Thymus (tissue), 11 donors: ENCODE results near the gene DHRS7B. TPM values are rescaled to one million over a fixed set of nuclear protein-coding genes. Genes with fewer than 3 reads are reported as not detected.
"Not testable (repeated sequence)": the region's sequence is repeated elsewhere in the genome, so short reads cannot be mapped to it uniquely, and the experiment has no call there.

ENCODE experiments used
- DNase-seq, 9 donors: peaks; one replicate each; pipeline ENCODE4 v3.0.0-alpha.2; 2013; ENCODE audit warnings: low spot score in 9 of 9, low read depth in 6 of 9, missing footprints in 1 of 9
- H3K27ac ChIP-seq, 2 donors: one replicate each; pipeline ENCODE4 v1.5.1; 2013; ENCODE audit warnings: control low read depth in 1 of 2, low read depth in 1 of 2, low read length in 1 of 2, mild to moderate bottlenecking in 1 of 2, moderate library complexity in 1 of 2
- H3K27me3 ChIP-seq, 2 donors: one replicate each; pipeline ENCODE4 v1.5.1; 2013; ENCODE audit warnings: low read length in 1 of 2; ENCODE audit not compliant: control insufficient read depth in 2 of 2, insufficient read depth in 1 of 2
- H3K36me3 ChIP-seq, 2 donors: one replicate each; pipeline ENCODE4 v1.5.1; 2013; ENCODE audit warnings: low read length in 1 of 2, mild to moderate bottlenecking in 1 of 2, moderate library complexity in 1 of 2; ENCODE audit not compliant: control insufficient read depth in 2 of 2, insufficient read depth in 2 of 2
- H3K4me1 ChIP-seq, 2 donors: one replicate each; pipeline ENCODE4 v1.5.1; 2013; ENCODE audit warnings: low read length in 2 of 2; ENCODE audit not compliant: control insufficient read depth in 2 of 2, insufficient read depth in 2 of 2
- H3K4me3 ChIP-seq, 2 donors: one replicate each; pipeline ENCODE4 v1.5.1; 2013; ENCODE audit warnings: low read length in 2 of 2, control low read depth in 1 of 2, mild to moderate bottlenecking in 1 of 2
- H3K9me3 ChIP-seq, 2 donors: one replicate each; pipeline ENCODE4 v1.5.1; 2013; ENCODE audit warnings: low read length in 1 of 2, mild to moderate bottlenecking in 1 of 2; ENCODE audit not compliant: control insufficient read depth in 2 of 2, insufficient read depth in 1 of 2
- WGBS: extraction: QIAGEN DNeasy Blood & Tissue Kit; methylation state at CpG from one replicate; pipeline ENCODE4 v1.1.7; 2013; 5-methylcytosine and 5-hydroxymethylcytosine counted together
- polyA plus RNA-seq: library from polyadenylated mRNA; stranded (reverse); fragments of 200-250 nt; gene quantifications from one replicate; pipeline ENCODE4 v1.2.3, GENCODE V29; 2013
- total RNA-seq: library from RNA; stranded (reverse); fragments of 120-200 nt; gene quantifications from one replicate; pipeline ENCODE4 v1.2.4, GENCODE V29; 2013
- donor health status: healthy.

The DHRS7B gene
- total and polyA plus RNA-seq, 2 donors: 17.5 to 22.8 TPM

DNA sequence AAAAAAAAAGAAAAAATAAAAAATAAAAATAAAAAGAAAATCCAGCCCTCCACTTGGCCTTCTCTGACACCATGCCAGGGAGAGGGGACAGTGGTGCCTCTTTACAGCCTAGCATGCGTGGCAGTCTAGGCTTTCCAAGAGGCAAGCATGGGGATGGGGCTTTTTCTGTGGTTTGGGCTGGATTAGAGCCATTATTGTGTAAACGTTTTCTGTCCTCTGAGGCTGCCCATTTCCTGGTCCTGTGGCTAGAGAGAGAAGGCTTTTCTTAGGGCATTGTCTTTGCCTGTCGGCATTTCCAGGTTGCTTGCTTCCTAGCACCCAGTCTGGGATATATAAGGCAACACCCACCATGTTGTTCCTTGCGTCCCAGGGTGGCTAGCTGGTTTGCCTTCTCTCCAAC lies 2.7 kb upstream of the DHRS7B start:
- Histone ChIP-seq H3K27ac (no peak overlapping the region), H3K9me3 (no peaks in the 10 kb centered on the region), H3K4me1 (peaks cover 3 to 6% of the 10 kb centered on the region in 2 donors), H3K4me3 (no peak overlapping the region), H3K36me3 (no peaks in the 10 kb centered on the region), H3K27me3 (peaks cover 2 to 3% of the 10 kb centered on the region in 2 donors)
- no peak for DNase-seq
- 71% methylated on average over 4 of the region's 4 CpGs for WGBS

GRCh38 chr17:21124517-21124916 lies 2.2 kb upstream of the DHRS7B start:
- DNase-seq, H3K36me3 ChIP-seq, H3K27ac ChIP-seq, H3K27me3 ChIP-seq, H3K4me3 ChIP-seq, H3K4me1 ChIP-seq, H3K9me3 ChIP-seq: not testable (repeated sequence)
- whole genome bisulfite sequencing: 94% methylated on average over 4 of the region's 4 CpGs

DNA sequence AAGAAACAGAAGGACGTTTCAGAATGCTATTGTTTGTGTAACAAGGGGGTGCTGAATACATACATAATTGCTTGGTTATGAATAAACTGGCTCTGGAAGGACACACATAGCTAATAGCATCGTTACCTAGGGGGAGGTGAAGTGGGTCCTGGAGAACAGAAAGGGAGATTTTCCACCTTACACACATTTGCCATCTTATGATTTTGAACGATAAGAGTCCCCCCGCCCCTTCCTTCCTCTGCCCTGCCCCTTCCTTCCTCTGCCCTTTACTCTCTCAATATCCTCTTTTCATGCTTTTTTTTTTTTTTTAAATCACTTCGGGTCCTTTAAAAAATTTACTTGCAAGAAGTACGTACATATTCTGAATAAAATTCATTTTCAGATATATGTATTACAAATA lies 902 bp upstream of the DHRS7B start:
- H3K27me3 ChIP-seq: no peaks in the 10 kb centered on the region
- H3K4me3 ChIP-seq: peak overlapping the region; percentile 69 to 90
- no peaks in the 10 kb centered on the region for H3K9me3 ChIP-seq
- peak in 6 of 9 donors; percentile 16 to 66 (median 36) for DNase-seq
- 6% methylated on average over 6 of the region's 6 CpGs for WGBS
- peaks cover 3 to 6% of the 10 kb centered on the region in 2 donors for H3K4me1 ChIP-seq
- H3K27ac ChIP-seq: peak overlapping the region; percentile 31 to 86
- H3K36me3 ChIP-seq: no peaks in the 10 kb centered on the region

DNA sequence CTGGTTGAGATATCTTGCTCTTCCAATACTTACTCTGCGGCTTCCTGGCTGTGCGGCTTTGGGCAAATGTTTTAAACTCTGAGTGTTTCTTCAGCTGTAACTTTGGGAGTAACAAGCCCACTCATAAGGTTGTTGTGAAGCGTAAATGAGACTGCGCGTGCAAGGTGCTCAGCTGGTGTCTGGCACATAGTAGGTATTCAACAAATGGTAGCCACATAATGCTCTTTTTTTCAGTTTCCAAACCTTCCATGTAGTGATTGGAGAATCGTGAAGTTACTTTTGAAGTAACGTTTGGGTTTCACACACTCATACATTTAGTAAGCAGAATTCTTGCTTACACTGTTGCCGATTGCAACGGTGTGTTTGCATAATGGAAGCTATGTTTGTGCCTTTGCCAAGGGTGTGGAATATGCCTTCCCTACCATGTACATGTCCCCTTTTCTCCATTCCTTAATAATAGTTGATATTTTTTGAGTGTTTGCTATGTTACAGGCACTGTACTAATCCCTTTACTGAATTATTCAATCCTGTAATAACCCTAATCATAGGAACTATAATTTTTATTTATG lies 829 bp downstream of the DHRS7B start:
- Histone ChIP-seq H3K27me3 (no peaks in the 10 kb centered on the region), H3K4me1 (peaks cover 3 to 6% of the 10 kb centered on the region in 2 donors), H3K27ac (peak overlapping the region; percentile 86 to 93), H3K4me3 (peak overlapping the region; percentile 69 to 90), H3K9me3 (no peaks in the 10 kb centered on the region), H3K36me3 (no peaks in the 10 kb centered on the region)
- WGBS: 11% methylated on average over 9 of the region's 9 CpGs
- DNase-seq: peak in 2 of 9 donors; percentile 2 to 12

- no peaks in the 10 kb centered on the region for H3K36me3 ChIP-seq
- H3K27me3 ChIP-seq: no peaks in the 10 kb centered on the region
- peaks cover 3 to 6% of the 10 kb centered on the region in 2 donors for H3K4me1 ChIP-seq
- WGBS: 86% methylated on average over 9 of the region's 9 CpGs
- no peaks in the 10 kb centered on the region for H3K9me3 ChIP-seq
- H3K4me3 ChIP-seq: no peak overlapping the region
- no peak for DNase-seq
- H3K27ac ChIP-seq: no peak overlapping the region
Measured at GRCh38 chr17:21129023-21129681, 2.4 kb downstream of the DHRS7B start.

GRCh38 chr17:21131137-21131536 lies 4.4 kb downstream of the DHRS7B start:
- no peak for DNase-seq
- no peaks in the 10 kb centered on the region for H3K27me3 ChIP-seq
- no peaks in the 10 kb centered on the region for H3K9me3 ChIP-seq
- no peak overlapping the region for H3K27ac ChIP-seq
- peaks cover 2 to 6% of the 10 kb centered on the region in 2 donors for H3K4me1 ChIP-seq
- no peak overlapping the region for H3K4me3 ChIP-seq
- H3K36me3 ChIP-seq: no peaks in the 10 kb centered on the region
- WGBS: 83% methylated on average over 4 of the region's 4 CpGs

- no peaks in the 10 kb centered on the region for H3K36me3 ChIP-seq
- no peak overlapping the region for H3K4me3 ChIP-seq
- peaks cover 0 to 3% of the 10 kb centered on the region in 2 donors for H3K4me1 ChIP-seq
- peaks cover 2 to 7% of the 10 kb centered on the region in 2 donors for H3K9me3 ChIP-seq
- 98% methylated on average over 1 of the region's 1 CpG for WGBS
- H3K27ac ChIP-seq: no peak overlapping the region
- H3K27me3 ChIP-seq: no peaks in the 10 kb centered on the region
- DNase-seq: no peak
Measured at GRCh38 chr17:21132428-21132827, 5.7 kb downstream of the DHRS7B start.

GRCh38 chr17:21134559-21134958 lies 7.8 kb downstream of the DHRS7B start:
- H3K9me3 ChIP-seq: peaks cover 2 to 15% of the 10 kb centered on the region in 2 donors
- no peaks in the 10 kb centered on the region for H3K27me3 ChIP-seq
- WGBS: 95% methylated on average over 2 of the region's 2 CpGs
- no peak overlapping the region for H3K4me3 ChIP-seq
- H3K27ac ChIP-seq: no peak overlapping the region
- H3K36me3 ChIP-seq: no peaks in the 10 kb centered on the region
- DNase-seq: no peak
- H3K4me1 ChIP-seq: no peaks in the 10 kb centered on the region

DNA sequence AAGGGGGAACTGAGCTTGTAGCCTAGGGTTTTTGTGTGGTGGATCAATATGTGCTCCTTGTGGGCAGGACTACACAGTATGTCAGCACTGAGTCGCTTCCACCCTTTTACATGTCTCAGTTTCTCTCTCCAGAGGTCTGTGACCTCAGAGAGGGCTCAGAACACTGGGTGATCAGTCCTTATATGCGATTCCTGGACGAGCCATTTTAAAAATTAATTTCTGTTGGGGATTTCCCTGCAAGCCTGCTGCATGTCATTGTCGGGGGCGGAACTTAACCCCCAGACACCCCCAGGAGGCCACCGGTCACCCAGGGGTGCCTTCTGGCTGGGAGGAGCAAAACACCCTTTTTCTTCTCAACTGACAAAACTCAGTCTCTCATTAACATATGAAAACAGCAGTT lies 14.1 kb downstream of the DHRS7B start:
- Histone ChIP-seq H3K36me3 (no peaks in the 10 kb centered on the region), H3K4me3 (no peak overlapping the region), H3K27ac (no peak overlapping the region), H3K9me3 (peaks cover 2 to 15% of the 10 kb centered on the region in 2 donors), H3K27me3 (no peaks in the 10 kb centered on the region), H3K4me1 (no peaks in the 10 kb centered on the region)
- no peak for DNase-seq
- WGBS: 95% methylated on average over 6 of the region's 6 CpGs
